Trophoblast cell (in vitro differentiated cells and primary cell): ENCODE results near the gene EPS8.
A peak's percentile ranks its signal among the peaks of the same experiment; 100 is the strongest.

Experiments
- DNase-seq, 2 donors: peaks; one replicate each; pipeline ENCODE4 v3.0.0-alpha.2; 2016
- H2AFZ ChIP-seq: 2 replicates; pipeline ENCODE4 v1.6.1; 2013; ENCODE audit warnings: low read length, moderate library complexity, mild to moderate bottlenecking; ENCODE audit not compliant: insufficient read depth, poor library complexity
- H2AK5ac ChIP-seq: 2 replicates; pipeline ENCODE4 v1.6.1; 2013; ENCODE audit warnings: mild to moderate bottlenecking, low read length
- H2BK120ac ChIP-seq: 2 replicates; pipeline ENCODE4 v1.6.1; 2013; ENCODE audit warnings: low read length, mild to moderate bottlenecking, moderate library complexity; ENCODE audit not compliant: insufficient read depth, poor library complexity
- H2BK12ac ChIP-seq: 2 replicates; pipeline ENCODE4 v1.6.1; 2013; ENCODE audit warnings: mild to moderate bottlenecking, low read length, moderate library complexity
- H2BK5ac ChIP-seq: 2 replicates; pipeline ENCODE4 v1.6.1; 2013; ENCODE audit warnings: low read length, low read depth, moderate library complexity, mild to moderate bottlenecking; ENCODE audit not compliant: poor library complexity
- H3K14ac ChIP-seq: 2 replicates; pipeline ENCODE4 v1.6.1; 2013; ENCODE audit warnings: mild to moderate bottlenecking, low read length
- H3K18ac ChIP-seq: 2 replicates; pipeline ENCODE4 v1.6.1; 2013; ENCODE audit warnings: mild to moderate bottlenecking, low read length
- H3K23ac ChIP-seq: 2 replicates; pipeline ENCODE4 v1.6.1; 2013; ENCODE audit warnings: low read length
- H3K27ac ChIP-seq: 2 replicates; pipeline ENCODE4 v1.5.1; 2013; ENCODE audit warnings: low read depth, mild to moderate bottlenecking, inconsistent platforms, low read length, moderate library complexity
- H3K27me3 ChIP-seq: 2 replicates; pipeline ENCODE4 v1.6.1; 2013; ENCODE audit warnings: inconsistent platforms, mild to moderate bottlenecking, low read length, moderate library complexity; ENCODE audit not compliant: insufficient read depth
- H3K36me3 ChIP-seq, 2 experiments: 1 replicate in 1 of 2; 2 replicates in 1 of 2; pipeline ENCODE4 v1.6.1; 2013; ENCODE audit warnings: low read length in 2 of 2, mild to moderate bottlenecking in 2 of 2, moderate library complexity in 1 of 2; ENCODE audit not compliant: insufficient read depth in 2 of 2, control insufficient read depth in 1 of 2
- H3K4ac ChIP-seq: 2 replicates; pipeline ENCODE4 v1.6.1; 2013; ENCODE audit warnings: low read depth, mild to moderate bottlenecking, low read length, moderate library complexity
- H3K4me1 ChIP-seq, 2 experiments: 1 replicate in 1 of 2; 2 replicates in 1 of 2; pipeline ENCODE4 v1.6.1; 2013; ENCODE audit warnings: low read length in 2 of 2, mild to moderate bottlenecking in 2 of 2, moderate library complexity in 1 of 2; ENCODE audit not compliant: insufficient read depth in 2 of 2, control insufficient read depth in 1 of 2
- H3K4me2 ChIP-seq: 2 replicates; pipeline ENCODE4 v1.6.1; 2013; ENCODE audit warnings: inconsistent platforms, mild to moderate bottlenecking, low read length, moderate library complexity
- H3K4me3 ChIP-seq: 2 replicates; pipeline ENCODE4 v1.5.1; 2013; ENCODE audit warnings: mild to moderate bottlenecking, low read depth, low read length, inconsistent platforms
- H3K79me1 ChIP-seq: one replicate; pipeline ENCODE4 v1.6.1; 2013; ENCODE audit warnings: low read length
- H3K79me2 ChIP-seq: 2 replicates; pipeline ENCODE4 v1.6.1; 2013; ENCODE audit warnings: low read length, mild to moderate bottlenecking; ENCODE audit not compliant: control insufficient read depth, insufficient read depth, poor library complexity
- H3K9ac ChIP-seq: 2 replicates; pipeline ENCODE4 v1.6.1; 2013; ENCODE audit warnings: mild to moderate bottlenecking, low read length
- H3K9me3 ChIP-seq: 2 replicates; pipeline ENCODE4 v1.6.1; 2013; ENCODE audit warnings: low read depth, mild to moderate bottlenecking, control low read depth, inconsistent platforms, low read length; ENCODE audit not compliant: insufficient read depth
- H4K12ac ChIP-seq: 2 replicates; pipeline ENCODE4 v1.6.1; 2013; ENCODE audit warnings: low read depth, mild to moderate bottlenecking, low read length, moderate library complexity
- H4K8ac ChIP-seq: 2 replicates; pipeline ENCODE4 v1.6.1; 2013; ENCODE audit warnings: low read depth, mild to moderate bottlenecking, low read length, moderate library complexity
- H4K91ac ChIP-seq: one replicate; pipeline ENCODE4 v1.6.1; 2013; ENCODE audit warnings: low read depth, mild to moderate bottlenecking, low read length, moderate library complexity
- WGBS: extraction: QIAGEN DNeasy Blood & Tissue Kit; methylation state at CpG from one replicate; pipeline ENCODE4 v1.1.7; 2013; ENCODE audit warnings: missing lambda C conversion rate; ENCODE audit not compliant: insufficient read length, insufficient coverage; ENCODE audit errors: extremely low coverage; 5-methylcytosine and 5-hydroxymethylcytosine counted together

Gene EPS8

DNA sequence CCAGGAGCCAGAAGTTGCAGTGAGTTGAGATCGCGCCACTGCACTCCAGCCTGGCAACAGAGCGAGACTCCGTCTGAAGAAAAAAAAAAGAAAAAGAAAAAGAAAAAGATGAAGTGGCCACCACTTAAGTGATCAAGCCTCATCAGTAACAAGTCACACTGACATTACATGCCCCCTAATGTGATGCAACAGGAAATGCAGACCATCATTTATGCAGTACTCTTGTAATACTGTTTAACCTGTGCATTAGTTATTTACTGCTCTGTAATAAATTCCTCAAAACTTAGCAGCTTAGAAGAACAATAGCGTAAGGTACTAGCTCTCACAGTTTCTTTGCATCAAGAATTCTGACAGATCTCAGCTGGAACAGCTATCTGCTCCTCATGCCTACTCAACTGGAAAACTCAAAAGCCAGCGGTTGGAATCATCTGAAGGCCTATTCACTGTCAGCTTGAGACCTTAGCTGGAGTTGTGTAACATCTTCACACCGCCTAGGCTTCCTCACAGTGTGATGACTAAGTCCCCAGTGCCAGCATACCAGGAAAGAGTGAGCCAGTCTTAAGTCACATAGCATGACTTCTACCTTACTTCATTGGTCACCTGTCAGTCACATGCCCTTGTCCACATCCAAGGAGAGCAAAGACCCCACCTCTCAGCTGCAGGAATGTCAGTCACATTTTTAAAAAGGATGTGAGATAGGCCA lies 31.5 kb downstream of the EPS8 start:
- no peaks in the 10 kb centered on the region for H3K9me3 ChIP-seq
- no peak overlapping the region for H2BK120ac ChIP-seq

GRCh38 chr12:15756822-15757221 lies 32.4 kb downstream of the EPS8 start:
- H3K4me2 ChIP-seq = no peak overlapping the region
- H3K4me1 ChIP-seq = no peaks in the 10 kb centered on the region
- H2BK12ac ChIP-seq = no peak overlapping the region
- no peak overlapping the region for H4K91ac ChIP-seq
- H3K27ac ChIP-seq = no peak overlapping the region
- no CpG with 5 or more reads among the region's 1 CpG for whole genome bisulfite sequencing
- no peak overlapping the region for H3K4ac ChIP-seq
- no peak overlapping the region for H3K4me3 ChIP-seq
- H4K8ac ChIP-seq = no peak overlapping the region
- no peak overlapping the region for H2AK5ac ChIP-seq
- H2BK5ac ChIP-seq = no peak overlapping the region
- H3K9me3 ChIP-seq = no peaks in the 10 kb centered on the region
- H3K79me2 ChIP-seq = no peaks in the 10 kb centered on the region
- H3K36me3 ChIP-seq = no peaks in the 10 kb centered on the region
- H3K23ac ChIP-seq = no peak overlapping the region
- no peak overlapping the region for H2BK120ac ChIP-seq
- H3K27me3 ChIP-seq = no peaks in the 10 kb centered on the region
- H3K18ac ChIP-seq = no peak overlapping the region
- H3K14ac ChIP-seq = no peak overlapping the region
- no peak overlapping the region for H4K12ac ChIP-seq
- H2AFZ ChIP-seq = no peak overlapping the region
- H3K79me1 ChIP-seq = no peaks in the 10 kb centered on the region
- no peak overlapping the region for H3K9ac ChIP-seq
- no peak for DNase-seq

More for the DNA sequence above, 31.5 kb downstream of the EPS8 start:
- no peak overlapping the region for H3K18ac ChIP-seq
- H3K14ac ChIP-seq = no peak overlapping the region
- WGBS = no CpG with 5 or more reads among the region's 7 CpGs
- H2BK12ac ChIP-seq = no peak overlapping the region
- no peak overlapping the region for H4K12ac ChIP-seq
- H3K4me2 ChIP-seq = no peak overlapping the region
- no peak overlapping the region for H2AK5ac ChIP-seq
- H4K8ac ChIP-seq = no peak overlapping the region
- H3K4ac ChIP-seq = no peak overlapping the region
- H3K79me1 ChIP-seq = no peaks in the 10 kb centered on the region
- no peak overlapping the region for H3K9ac ChIP-seq
- no peak overlapping the region for H3K23ac ChIP-seq
- H3K27ac ChIP-seq = no peak overlapping the region
- no peak overlapping the region for H4K91ac ChIP-seq
- H3K4me3 ChIP-seq = no peak overlapping the region
- H3K27me3 ChIP-seq = no peaks in the 10 kb centered on the region
- no peak overlapping the region for H2BK5ac ChIP-seq
- H2AFZ ChIP-seq = no peak overlapping the region
- peak; percentile 84 to 89 for DNase-seq
- no peaks in the 10 kb centered on the region for H3K36me3 ChIP-seq
- no peaks in the 10 kb centered on the region for H3K4me1 ChIP-seq
- no peaks in the 10 kb centered on the region for H3K79me2 ChIP-seq

DNA sequence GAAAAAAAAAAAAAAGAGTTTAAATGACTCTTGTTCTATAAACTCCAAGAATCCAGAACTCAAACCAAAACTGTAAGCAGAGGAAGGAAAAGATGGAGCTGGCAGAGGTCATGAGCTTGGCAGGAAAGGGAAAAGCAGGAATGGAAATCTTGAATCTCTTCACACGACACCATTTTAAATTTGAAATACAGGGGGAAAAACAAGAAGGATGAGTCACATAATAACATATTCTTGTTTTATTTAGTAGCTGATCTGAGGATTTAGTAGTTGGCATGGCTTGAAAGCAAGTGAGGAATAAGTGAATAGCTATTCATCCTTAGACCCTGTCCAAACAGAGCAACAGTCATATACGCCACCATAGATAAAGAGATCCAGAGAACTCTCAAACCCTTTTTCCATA lies 35.0 kb downstream of the EPS8 start:
- Histone ChIP-seq H3K27ac (no peak overlapping the region), H2BK5ac (no peak overlapping the region), H3K23ac (no peak overlapping the region), H2BK12ac (no peak overlapping the region), H3K9me3 (no peaks in the 10 kb centered on the region), H3K4me3 (no peak overlapping the region), H2AK5ac (no peak overlapping the region), H4K8ac (no peak overlapping the region), H3K27me3 (no peaks in the 10 kb centered on the region), H4K91ac (no peak overlapping the region), H4K12ac (no peak overlapping the region), H3K14ac (no peak overlapping the region), H3K4me1 (no peaks in the 10 kb centered on the region), H3K79me2 (no peaks in the 10 kb centered on the region), H2AFZ (no peak overlapping the region), H3K4me2 (no peak overlapping the region), H2BK120ac (no peak overlapping the region), H3K9ac (no peak overlapping the region), H3K4ac (no peak overlapping the region), H3K79me1 (no peaks in the 10 kb centered on the region), H3K18ac (no peak overlapping the region), H3K36me3 (no peaks in the 10 kb centered on the region)
- no peak for DNase-seq
- no CpG with 5 or more reads among the region's 2 CpGs for WGBS

GRCh38 chr12:15752785-15753184 lies 36.4 kb downstream of the EPS8 start:
- Histone ChIP-seq H3K27ac (no peak overlapping the region), H3K14ac (no peak overlapping the region), H2BK5ac (no peak overlapping the region), H3K79me1 (no peaks in the 10 kb centered on the region), H3K79me2 (no peaks in the 10 kb centered on the region), H3K36me3 (no peaks in the 10 kb centered on the region), H2AFZ (no peak overlapping the region), H4K91ac (no peak overlapping the region), H3K4me3 (no peak overlapping the region), H4K8ac (no peak overlapping the region), H3K27me3 (no peaks in the 10 kb centered on the region), H3K18ac (no peak overlapping the region), H3K9ac (no peak overlapping the region), H3K4me2 (no peak overlapping the region), H3K4ac (no peak overlapping the region), H2BK120ac (no peak overlapping the region), H3K9me3 (no peaks in the 10 kb centered on the region), H4K12ac (no peak overlapping the region), H2BK12ac (no peak overlapping the region), H2AK5ac (no peak overlapping the region), H3K4me1 (no peaks in the 10 kb centered on the region), H3K23ac (no peak overlapping the region)
- no peak for DNase-seq
